ENCODE results near the gene SPAG7. TPM values are rescaled to one million over a fixed set of nuclear protein-coding genes. Genes with fewer than 3 reads are reported as not detected.

SPAG7 gene
- total RNA-seq, 2 experiments from 2014 or later, result 68.6 to 70.2 TPM

- Mint-ChIP-seq H3K36me3 (ENCODE audit: low read depth) (no peaks in the 10 kb centered on the region), H3K9me3 (no peaks in the 10 kb centered on the region), H3K27me3 (ENCODE audit: low read depth) (no peaks in the 10 kb centered on the region), H3K4me1 (ENCODE audit: low read depth) (peaks cover 20% of the 10 kb centered on the region), H3K4me3 (no peak overlapping the region), H3K27ac (no peak overlapping the region)
- CTCF ChIA-PET, result interaction anchor here (0.7 kb wide), 1 partner anchor 12 kb away, joined by 3 read pairs; no protein-coding TSS in a partner anchor
- intact Hi-C loops (cut with micrococcal nuclease), result no loop called here
- no peak for DNase-seq
Observed at GRCh38 chr17:4994081-4994595, 26.5 kb upstream of the SPAG7 start.

- Mint-ChIP-seq H3K9me3 (no peaks in the 10 kb centered on the region), H3K27ac (peak overlapping the region; percentile 92), H3K27me3 (ENCODE audit: low read depth) (no peaks in the 10 kb centered on the region), H3K36me3 (ENCODE audit: low read depth) (peaks cover 3% of the 10 kb centered on the region), H3K4me3 (peak overlapping the region; percentile 88), H3K4me1 (ENCODE audit: low read depth) (peaks cover 29% of the 10 kb centered on the region)
- CTCF ChIA-PET, result interaction anchor here (0.6 to 2.0 kb wide), 7 partner anchors 10 to 250 kb away, joined by 3 to 6 read pairs (median 4); partner anchors contain the start of genes CHRNE, INCA1, KIF1C and SPAG7
- intact Hi-C loops (cut with micrococcal nuclease), result loop anchor here (1.0 kb wide), 4 partner anchors 21 to 79 kb away; partner anchors contain the start of genes RNF167, SLC25A11 and SPAG7
- no peak for DNase-seq
Observed at GRCh38 chr17:4987767-4988567, 20.4 kb upstream of the SPAG7 start.

GRCh38 chr17:4986951-4987766 is 19.5 kb upstream of the SPAG7 start, which contains the start of gene CAMTA2:
Gene CAMTA2, minus strand, starts transcription at chr17:4987675. Its CDS starts 1,453 bp downstream, at chr17:4986222.
- intact Hi-C loops (cut with micrococcal nuclease), result loop anchor here (1.0 kb wide), 2 partner anchors 20 to 47 kb away; partner anchors contain the start of genes RNF167, SLC25A11 and SPAG7
- no peaks in the 10 kb centered on the region for H3K9me3 Mint-ChIP-seq
- peak within 1 kb of the TSS; percentile 88 for H3K4me3 Mint-ChIP-seq
- H3K27ac Mint-ChIP-seq, result peak within 1 kb of the TSS; percentile 92
- peaks cover 6% of the 10 kb centered on the region for H3K36me3 Mint-ChIP-seq (ENCODE audit: low read depth)
- CTCF ChIA-PET, result interaction anchor here (0.6 to 1.8 kb wide), 8 partner anchors 10 to 251 kb away, joined by 3 to 7 read pairs (median 4); partner anchors contain the start of genes INCA1, KIF1C and SPAG7
- H3K27me3 Mint-ChIP-seq (ENCODE audit: low read depth), result no peaks in the 10 kb centered on the region
- H3K4me1 Mint-ChIP-seq (ENCODE audit: low read depth), result peaks cover 29% of the 10 kb centered on the region
- DNase-seq, result peak; percentile 87

GRCh38 chr17:4986403-4986802 is 18.8 kb upstream of the SPAG7 start:
- peaks cover 30% of the 10 kb centered on the region for H3K4me1 Mint-ChIP-seq (ENCODE audit: low read depth)
- H3K4me3 Mint-ChIP-seq, result peak overlapping the region; percentile 88
- H3K9me3 Mint-ChIP-seq, result no peaks in the 10 kb centered on the region
- peaks cover 8% of the 10 kb centered on the region for H3K36me3 Mint-ChIP-seq (ENCODE audit: low read depth)
- no peak for DNase-seq
- intact Hi-C loops (cut with micrococcal nuclease), result no loop called here
- peak overlapping the region; percentile 86 for H3K27ac Mint-ChIP-seq
- no peaks in the 10 kb centered on the region for H3K27me3 Mint-ChIP-seq (ENCODE audit: low read depth)
- CTCF ChIA-PET, result interaction anchor here (1.3 to 1.8 kb wide), 6 partner anchors 11 to 81 kb away, joined by 3 to 7 read pairs (median 5); partner anchors contain the start of genes INCA1 and KIF1C

- Mint-ChIP-seq H3K4me3 (no peak overlapping the region), H3K27me3 (ENCODE audit: low read depth) (no peaks in the 10 kb centered on the region), H3K27ac (no peak overlapping the region), H3K9me3 (no peaks in the 10 kb centered on the region), H3K4me1 (ENCODE audit: low read depth) (peaks cover 33% of the 10 kb centered on the region), H3K36me3 (ENCODE audit: low read depth) (peaks cover 24% of the 10 kb centered on the region)
- no peak for DNase-seq
- intact Hi-C loops (cut with micrococcal nuclease), result loop anchor here (5.0 kb wide), 1 partner anchor 35 kb away; no protein-coding TSS in a partner anchor
- CTCF ChIA-PET, result interaction anchor here (1.4 kb wide), 1 partner anchor 79 kb away, joined by 4 read pairs; no protein-coding TSS in a partner anchor
Observed at GRCh38 chr17:4982305-4982704, 14.7 kb upstream of the SPAG7 start.

GRCh38 chr17:4980644-4981216 is 13.1 kb upstream of the SPAG7 start:
- intact Hi-C loops (cut with micrococcal nuclease), result loop anchor here (1.0 to 5.0 kb wide), 2 partner anchors 37 to 82 kb away; no protein-coding TSS in a partner anchor
- Mint-ChIP-seq H3K27me3 (ENCODE audit: low read depth) (no peaks in the 10 kb centered on the region), H3K27ac (peak overlapping the region; percentile 67), H3K4me1 (ENCODE audit: low read depth) (peaks cover 23% of the 10 kb centered on the region), H3K9me3 (no peaks in the 10 kb centered on the region), H3K4me3 (no peak overlapping the region), H3K36me3 (ENCODE audit: low read depth) (peaks cover 27% of the 10 kb centered on the region)
- CTCF ChIA-PET, result interaction anchor here (0.7 to 3.5 kb wide), 9 partner anchors 9 to 916 kb away, joined by 3 to 27 read pairs (median 5); partner anchors contain the start of gene SPAG7
- DNase-seq, result peak; percentile 62

- Mint-ChIP-seq H3K9me3 (no peaks in the 10 kb centered on the region), H3K27ac (no peak overlapping the region), H3K4me1 (ENCODE audit: low read depth) (peaks cover 19% of the 10 kb centered on the region), H3K36me3 (ENCODE audit: low read depth) (peaks cover 28% of the 10 kb centered on the region), H3K4me3 (no peak overlapping the region), H3K27me3 (ENCODE audit: low read depth) (no peaks in the 10 kb centered on the region)
- CTCF ChIA-PET, result interaction anchor here (3.5 kb wide), 1 partner anchor 84 kb away, joined by 27 read pairs; no protein-coding TSS in a partner anchor
- DNase-seq, result no peak
- intact Hi-C loops (cut with micrococcal nuclease), result no loop called here
Observed at GRCh38 chr17:4978726-4979125, 11.1 kb upstream of the SPAG7 start.

GRCh38 chr17:4974115-4974670 is 6.6 kb upstream of the SPAG7 start:
- intact Hi-C loops (cut with micrococcal nuclease), result no loop called here
- Mint-ChIP-seq H3K27me3 (ENCODE audit: low read depth) (no peaks in the 10 kb centered on the region), H3K9me3 (no peaks in the 10 kb centered on the region), H3K4me3 (no peak overlapping the region), H3K36me3 (ENCODE audit: low read depth) (peaks cover 22% of the 10 kb centered on the region), H3K4me1 (ENCODE audit: low read depth) (peaks cover 20% of the 10 kb centered on the region), H3K27ac (no peak overlapping the region)
- no peak for DNase-seq
- CTCF ChIA-PET, result no interaction called here

GRCh38 chr17:4973256-4974114 is 5.9 kb upstream of the SPAG7 start:
- H3K27ac Mint-ChIP-seq, result no peak overlapping the region
- intact Hi-C loops (cut with micrococcal nuclease), result no loop called here
- no peak for DNase-seq
- peaks cover 22% of the 10 kb centered on the region for H3K36me3 Mint-ChIP-seq (ENCODE audit: low read depth)
- peaks cover 26% of the 10 kb centered on the region for H3K4me1 Mint-ChIP-seq (ENCODE audit: low read depth)
- CTCF ChIA-PET, result interaction anchor here (0.8 kb wide), 1 partner anchor 15 kb away, joined by 3 read pairs; no protein-coding TSS in a partner anchor
- H3K9me3 Mint-ChIP-seq, result no peaks in the 10 kb centered on the region
- no peak overlapping the region for H3K4me3 Mint-ChIP-seq
- H3K27me3 Mint-ChIP-seq (ENCODE audit: low read depth), result no peaks in the 10 kb centered on the region

GRCh38 chr17:4972752-4973151 is 5.1 kb upstream of the SPAG7 start:
- H3K4me1 Mint-ChIP-seq (ENCODE audit: low read depth), result peaks cover 26% of the 10 kb centered on the region
- H3K36me3 Mint-ChIP-seq (ENCODE audit: low read depth), result peaks cover 20% of the 10 kb centered on the region
- no peaks in the 10 kb centered on the region for H3K9me3 Mint-ChIP-seq
- H3K27ac Mint-ChIP-seq, result no peak overlapping the region
- no peak overlapping the region for H3K4me3 Mint-ChIP-seq
- CTCF ChIA-PET, result interaction anchor here (0.8 kb wide), 1 partner anchor 16 kb away, joined by 3 read pairs; no protein-coding TSS in a partner anchor
- no peak for DNase-seq
- no peaks in the 10 kb centered on the region for H3K27me3 Mint-ChIP-seq (ENCODE audit: low read depth)
- intact Hi-C loops (cut with micrococcal nuclease), result no loop called here

All from activated naive CD4-positive, alpha-beta T cell treated with anti-CD3 and anti-CD28 coated beads for 36 hours (primary cell).